Activated naive CD4-positive, alpha-beta T cell treated with anti-CD3 and anti-CD28 coated beads, Interleukin-2, amount 50 U/mL, for 72 hours (primary cell): ENCODE results near the gene GRM3. TPM values are rescaled to one million over a fixed set of nuclear protein-coding genes. Genes with fewer than 3 reads are reported as not detected.
A peak's percentile ranks its signal among the peaks of the same experiment; 100 is the strongest.

Source experiments
- ATAC-seq, 2 donors: fragments of 150-1000 bp; cut with Tn5 transposase; 2 replicates each; pipeline ENCODE4 v1.10.0; 2021; ENCODE audit warnings: mild to moderate bottlenecking in 2 of 2, moderate library complexity in 2 of 2
- DNase-seq, 2 donors: peaks; one replicate each; pipeline ENCODE4 v3.0.0; 2021 to 2022; ENCODE audit warnings: low spot score in 2 of 2
- H3K27ac Mint-ChIP-seq, 2 donors: one replicate each; pipeline ENCODE4 v1.8.0; 2022; ENCODE audit warnings: mild to moderate bottlenecking in 2 of 2, mixed read lengths in 2 of 2
- H3K36me3 Mint-ChIP-seq, 2 donors: one replicate each; pipeline ENCODE4 v1.8.0; 2022; ENCODE audit warnings: mixed read lengths in 2 of 2
- H3K9me3 Mint-ChIP-seq, 2 donors: one replicate each; pipeline ENCODE4 v1.8.0; 2022; ENCODE audit warnings: mixed read lengths in 2 of 2
- total RNA-seq, 2 donors: library from RNA; stranded (reverse); gene quantifications; one replicate each; pipeline ENCODE4 v1.2.3, GENCODE V29; 2022

Gene GRM3
- total RNA-seq, 2 donors from 2014 or later: not detected

DNA sequence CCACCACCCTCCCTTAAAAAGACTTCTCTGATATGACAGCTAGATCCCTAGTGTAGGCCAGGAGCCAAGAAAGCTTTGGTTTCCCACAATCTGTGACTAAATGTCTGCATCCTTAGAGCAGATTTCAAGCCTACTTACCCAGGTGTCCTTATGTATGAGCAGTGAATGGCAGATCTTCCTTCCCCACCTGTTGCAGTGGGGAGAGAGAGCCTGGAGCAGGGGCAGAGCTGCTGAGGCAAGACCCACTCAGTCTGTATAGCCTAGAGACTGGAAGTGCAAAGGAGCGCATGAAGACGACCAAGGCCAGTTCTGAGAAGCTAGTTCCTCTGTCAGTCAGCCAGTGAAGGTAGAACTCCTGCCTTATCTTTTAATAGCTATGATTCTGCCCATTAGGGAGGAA lies 180.1 kb downstream of the GRM3 start:
- no peak for DNase-seq
- Mint-ChIP-seq H3K9me3 (no peaks in the 10 kb centered on the region), H3K27ac (no peak overlapping the region), H3K36me3 (no peaks in the 10 kb centered on the region)
- no peak for ATAC-seq

- no peak overlapping the region for H3K27ac Mint-ChIP-seq
- ATAC-seq: no peak
- no peaks in the 10 kb centered on the region for H3K36me3 Mint-ChIP-seq
- no peaks in the 10 kb centered on the region for H3K9me3 Mint-ChIP-seq
- no peak for DNase-seq
These were observed 181.6 kb downstream of the GRM3 start for GRCh38 chr7:86825264-86825663.

- Mint-ChIP-seq H3K9me3 (no peaks in the 10 kb centered on the region), H3K27ac (no peak overlapping the region), H3K36me3 (no peaks in the 10 kb centered on the region)
- no peak for ATAC-seq
- no peak for DNase-seq
These were observed 183.2 kb downstream of the GRM3 start for GRCh38 chr7:86826948-86827347.

DNA sequence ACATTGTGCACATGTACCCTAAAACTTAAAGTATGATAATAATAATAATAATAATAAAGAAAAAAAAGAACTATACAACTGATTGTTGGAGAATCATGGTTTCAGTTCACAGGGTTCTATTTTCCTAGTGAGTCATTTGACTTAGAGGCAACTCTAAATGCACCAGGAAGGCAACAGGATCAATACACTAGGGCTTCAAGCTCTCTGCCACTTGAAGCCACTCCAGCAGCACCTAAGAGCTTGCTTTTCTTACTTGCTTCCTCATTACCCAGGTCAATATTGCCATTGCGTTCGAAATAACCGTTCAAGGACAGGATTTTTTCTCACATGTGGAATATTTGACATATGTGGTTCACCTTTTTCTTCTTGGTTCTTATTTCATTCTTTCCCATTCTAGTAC lies 189.7 kb downstream of the GRM3 start:
- H3K27ac Mint-ChIP-seq: no peak overlapping the region
- H3K9me3 Mint-ChIP-seq: no peaks in the 10 kb centered on the region
- no peaks in the 10 kb centered on the region for H3K36me3 Mint-ChIP-seq
- DNase-seq: no peak
- no peak for ATAC-seq

DNA sequence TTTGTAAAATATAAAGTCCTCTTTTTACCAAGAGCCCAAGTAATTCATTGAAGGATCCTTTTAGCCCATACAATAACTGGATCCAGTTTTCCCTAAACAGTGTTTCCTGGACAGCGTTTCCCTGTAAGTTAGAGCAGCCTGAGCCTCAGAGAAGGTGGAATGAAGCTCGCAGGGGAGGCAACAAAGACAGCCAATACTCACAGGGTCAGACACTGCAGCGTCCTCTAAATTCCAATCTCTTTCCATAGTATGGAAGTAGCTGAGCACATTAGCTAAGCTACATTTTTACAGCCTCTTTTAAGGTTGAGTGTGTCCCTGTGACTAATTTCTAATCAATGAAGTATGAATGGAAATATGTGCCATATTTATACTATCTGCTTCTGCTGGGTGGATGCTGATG lies 193.5 kb downstream of the GRM3 start:
- ATAC-seq: no peak
- H3K9me3 Mint-ChIP-seq: no peaks in the 10 kb centered on the region
- no peaks in the 10 kb centered on the region for H3K36me3 Mint-ChIP-seq
- no peak for DNase-seq
- no peak overlapping the region for H3K27ac Mint-ChIP-seq

GRCh38 chr7:86844608-86845007 lies 200.9 kb downstream of the GRM3 start:
- peaks cover 0 to 3% of the 10 kb centered on the region in 2 donors for H3K9me3 Mint-ChIP-seq
- no peaks in the 10 kb centered on the region for H3K36me3 Mint-ChIP-seq
- DNase-seq (no peak), ATAC-seq (peak; percentile 14 to 94)
- no peak overlapping the region for H3K27ac Mint-ChIP-seq

- H3K36me3 Mint-ChIP-seq: no peaks in the 10 kb centered on the region
- H3K9me3 Mint-ChIP-seq: peaks cover 0 to 3% of the 10 kb centered on the region in 2 donors
- DNase-seq (no peak), ATAC-seq (no peak)
- no peak overlapping the region for H3K27ac Mint-ChIP-seq
These were observed 202.9 kb downstream of the GRM3 start for GRCh38 chr7:86846494-86847190.

- Mint-ChIP-seq H3K9me3 (peaks cover 0 to 3% of the 10 kb centered on the region in 2 donors), H3K27ac (no peak overlapping the region), H3K36me3 (no peaks in the 10 kb centered on the region)
- ATAC-seq (no peak), DNase-seq (no peak)
These were observed 204.5 kb downstream of the GRM3 start for GRCh38 chr7:86848226-86848625.

- Mint-ChIP-seq H3K9me3 (no peaks in the 10 kb centered on the region), H3K27ac (no peak overlapping the region), H3K36me3 (no peaks in the 10 kb centered on the region)
- ATAC-seq (no peak), DNase-seq (no peak)
These were observed 207.9 kb downstream of the GRM3 start for GRCh38 chr7:86851566-86851965.

DNA sequence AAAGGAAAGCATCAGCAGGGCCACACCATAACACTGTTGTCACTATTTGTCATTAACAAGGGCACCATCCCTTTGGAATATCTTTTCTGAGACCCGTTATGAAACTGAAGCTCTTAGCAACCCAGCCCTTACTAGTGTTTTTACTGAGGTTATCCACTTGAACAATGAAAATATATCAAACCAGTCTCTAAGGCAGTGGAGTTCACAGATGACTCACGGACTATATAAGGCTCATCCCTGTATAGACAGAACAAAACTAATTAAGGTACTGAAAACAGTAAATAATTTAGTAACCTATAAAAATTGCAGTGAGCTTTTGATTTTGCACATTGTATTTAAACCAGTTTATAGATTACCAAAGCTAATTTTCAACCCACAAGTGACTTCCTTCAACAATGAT lies 219.7 kb downstream of the GRM3 start:
- Mint-ChIP-seq H3K9me3 (peaks cover 0 to 4% of the 10 kb centered on the region in 2 donors), H3K36me3 (no peaks in the 10 kb centered on the region), H3K27ac (no peak overlapping the region)
- ATAC-seq (no peak), DNase-seq (no peak)

GRCh38 chr7:86867163-86867762 lies 223.6 kb downstream of the GRM3 start:
- H3K36me3 Mint-ChIP-seq: peaks cover 0 to 7% of the 10 kb centered on the region in 2 donors
- no peak overlapping the region for H3K27ac Mint-ChIP-seq
- no peak for DNase-seq
- no peak for ATAC-seq
- H3K9me3 Mint-ChIP-seq: peaks cover 0 to 10% of the 10 kb centered on the region in 2 donors

GRCh38 chr7:86876146-86876545 lies 232.4 kb downstream of the GRM3 start:
- H3K9me3 Mint-ChIP-seq: no peaks in the 10 kb centered on the region
- H3K36me3 Mint-ChIP-seq: no peaks in the 10 kb centered on the region
- no peak overlapping the region for H3K27ac Mint-ChIP-seq
- DNase-seq: no peak
- no peak for ATAC-seq

DNA sequence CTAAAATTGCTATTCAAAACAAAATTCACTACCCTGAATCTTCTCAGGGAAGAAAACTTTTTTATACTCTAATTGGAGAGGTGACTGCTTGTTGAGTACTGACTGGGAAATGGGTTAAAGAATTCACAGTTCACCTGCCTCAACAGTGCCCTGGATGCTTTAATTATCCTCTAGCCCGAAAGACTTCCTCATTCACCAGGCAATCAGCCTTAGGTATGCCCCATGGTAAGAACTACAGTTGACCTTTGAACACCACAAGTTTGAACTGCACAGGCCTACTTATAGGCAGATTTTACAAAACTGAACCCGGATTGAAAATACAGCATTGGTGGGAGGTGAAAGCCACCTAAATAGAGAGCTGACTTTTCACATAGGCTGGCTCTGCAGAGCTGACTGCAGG lies 240.4 kb downstream of the GRM3 start:
- Mint-ChIP-seq H3K27ac (no peak overlapping the region), H3K36me3 (no peaks in the 10 kb centered on the region), H3K9me3 (no peaks in the 10 kb centered on the region)
- ATAC-seq (no peak), DNase-seq (no peak)

DNA sequence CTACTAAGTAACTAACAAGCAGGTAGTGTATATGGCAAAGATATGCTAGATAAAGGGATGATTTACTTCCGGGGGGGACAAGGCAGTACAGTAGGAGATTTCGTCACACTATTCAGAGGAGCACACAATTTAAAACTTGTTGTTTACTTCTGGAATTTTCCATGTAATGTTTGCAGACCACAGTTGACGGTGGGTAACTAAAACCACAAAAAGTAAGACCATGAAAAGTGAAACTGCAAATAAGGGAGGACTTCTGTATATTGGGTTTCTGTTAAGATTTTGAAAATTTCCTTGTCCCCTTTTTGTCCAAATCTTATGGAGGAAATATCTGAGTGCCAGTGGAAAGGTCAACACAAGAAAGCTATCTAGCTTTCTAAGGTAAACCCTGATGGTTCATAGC lies 245.8 kb downstream of the GRM3 start:
- H3K9me3 Mint-ChIP-seq: no peaks in the 10 kb centered on the region
- H3K36me3 Mint-ChIP-seq: no peaks in the 10 kb centered on the region
- ATAC-seq (no peak), DNase-seq (no peak)
- no peak overlapping the region for H3K27ac Mint-ChIP-seq

GRCh38 chr7:86898171-86898570 lies 254.5 kb downstream of the GRM3 start:
- no peak overlapping the region for H3K27ac Mint-ChIP-seq
- no peaks in the 10 kb centered on the region for H3K9me3 Mint-ChIP-seq
- DNase-seq (no peak), ATAC-seq (no peak)
- no peaks in the 10 kb centered on the region for H3K36me3 Mint-ChIP-seq

- no peak overlapping the region for H3K27ac Mint-ChIP-seq
- ATAC-seq: no peak
- no peaks in the 10 kb centered on the region for H3K36me3 Mint-ChIP-seq
- H3K9me3 Mint-ChIP-seq: no peaks in the 10 kb centered on the region
- no peak for DNase-seq
These were observed 257.2 kb downstream of the GRM3 start for GRCh38 chr7:86900886-86901285.

DNA sequence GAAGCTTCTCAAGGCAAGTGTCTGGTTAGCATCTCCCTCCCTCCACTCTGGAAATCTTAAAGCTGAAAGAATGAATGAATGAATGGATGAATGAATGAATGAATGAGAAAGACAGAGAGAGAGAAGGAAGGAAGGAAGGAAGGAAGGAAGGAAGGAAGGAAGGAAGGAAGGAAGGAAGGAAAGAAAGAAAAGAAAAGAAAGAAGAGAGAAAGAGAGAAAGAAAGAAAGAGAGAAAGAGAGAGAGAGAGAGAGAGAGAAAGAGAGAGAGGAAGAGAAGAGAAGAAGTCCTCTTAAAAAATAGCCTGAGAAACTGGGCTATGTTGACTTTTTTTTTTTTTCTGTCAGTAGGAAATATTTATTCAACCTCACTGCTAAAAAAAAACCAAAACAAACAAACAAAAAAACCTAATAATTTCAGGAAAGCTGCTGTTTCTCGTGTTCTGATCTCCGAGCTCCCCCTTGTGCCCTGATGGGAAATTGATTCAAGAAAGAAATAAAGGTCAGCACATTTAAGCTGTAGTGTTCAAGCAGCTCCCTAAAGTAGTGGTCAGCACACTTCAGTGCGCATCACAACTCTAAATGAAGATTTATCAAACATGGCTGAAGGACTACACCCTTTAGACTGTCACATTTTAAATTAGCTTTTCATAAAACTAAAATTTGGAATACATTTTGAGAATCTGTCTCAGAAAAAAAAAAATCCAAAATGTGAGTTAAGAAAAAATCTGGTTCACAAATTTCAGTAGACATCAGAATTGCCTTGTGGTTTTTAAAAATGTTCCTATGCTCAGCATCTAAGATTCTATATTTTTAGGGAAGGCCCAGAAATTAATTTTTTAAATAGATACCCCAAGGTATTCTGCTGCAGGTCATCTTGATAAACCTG lies 261.5 kb downstream of the GRM3 start:
- no peaks in the 10 kb centered on the region for H3K36me3 Mint-ChIP-seq
- H3K27ac Mint-ChIP-seq: no peak overlapping the region
- ATAC-seq (no peak), DNase-seq (no peak)
- H3K9me3 Mint-ChIP-seq: no peaks in the 10 kb centered on the region
